ENCODE data around the gene RASSF3. TPM values are rescaled to one million over a fixed set of nuclear protein-coding genes. Genes with fewer than 3 reads are reported as not detected.

Gene RASSF3
- total RNA-seq, 4 donors from 2014 or later, result 7.3 to 18.7 (median 11.2) TPM

DNA sequence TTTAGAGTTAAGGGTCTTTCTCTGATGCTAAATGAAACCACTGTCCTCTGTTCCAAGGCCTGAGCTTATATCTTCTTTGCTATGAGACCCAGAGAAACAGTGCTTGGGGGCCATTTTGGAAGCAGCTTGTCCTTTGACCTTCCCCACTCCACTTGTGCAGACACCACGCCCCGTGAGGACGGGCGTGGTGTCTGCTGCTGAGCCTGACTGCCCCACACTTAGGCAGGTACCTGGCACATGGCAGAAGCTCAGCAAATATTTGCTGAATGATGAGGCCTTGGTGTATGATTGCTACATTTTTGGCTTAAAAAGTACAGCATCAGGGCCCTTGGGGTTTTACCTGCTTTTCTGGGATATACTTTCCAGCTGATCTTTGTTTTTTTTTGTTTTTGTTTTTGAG, 69.9 kb downstream of the RASSF3 start:
- H3K4me1 ChIP-seq, result peaks cover 15 to 18% of the 10 kb centered on the region in 2 donors
- TF ChIP-seq, protein P1, sequence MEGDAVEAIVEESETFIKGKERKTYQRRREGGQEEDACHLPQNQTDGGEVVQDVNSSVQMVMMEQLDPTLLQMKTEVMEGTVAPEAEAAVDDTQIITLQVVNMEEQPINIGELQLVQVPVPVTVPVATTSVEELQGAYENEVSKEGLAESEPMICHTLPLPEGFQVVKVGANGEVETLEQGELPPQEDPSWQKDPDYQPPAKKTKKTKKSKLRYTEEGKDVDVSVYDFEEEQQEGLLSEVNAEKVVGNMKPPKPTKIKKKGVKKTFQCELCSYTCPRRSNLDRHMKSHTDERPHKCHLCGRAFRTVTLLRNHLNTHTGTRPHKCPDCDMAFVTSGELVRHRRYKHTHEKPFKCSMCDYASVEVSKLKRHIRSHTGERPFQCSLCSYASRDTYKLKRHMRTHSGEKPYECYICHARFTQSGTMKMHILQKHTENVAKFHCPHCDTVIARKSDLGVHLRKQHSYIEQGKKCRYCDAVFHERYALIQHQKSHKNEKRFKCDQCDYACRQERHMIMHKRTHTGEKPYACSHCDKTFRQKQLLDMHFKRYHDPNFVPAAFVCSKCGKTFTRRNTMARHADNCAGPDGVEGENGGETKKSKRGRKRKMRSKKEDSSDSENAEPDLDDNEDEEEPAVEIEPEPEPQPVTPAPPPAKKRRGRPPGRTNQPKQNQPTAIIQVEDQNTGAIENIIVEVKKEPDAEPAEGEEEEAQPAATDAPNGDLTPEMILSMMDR (IDR thresholded peaks at IDR 0.05), result no peak
- TF ChIP-seq POLR2A (IDR thresholded peaks at IDR 0.05), result no peak
- no peak for DNase-seq
- H3K36me3 ChIP-seq, result no peaks in the 10 kb centered on the region
- intact Hi-C loops (cut with DNase I), result no loop called here
- peak overlapping the region in 1 of 3 donors; percentile 56 for H3K27ac ChIP-seq
- H3K4me3 ChIP-seq (replicated peaks in 1 of 3), result no peak overlapping the region
- no peaks in the 10 kb centered on the region for H3K9me3 ChIP-seq
- WGBS, 2 donors, result 78 to 93% methylated on average over 4 of the region's 4 CpGs
- no peaks in the 10 kb centered on the region for H3K27me3 ChIP-seq

DNA sequence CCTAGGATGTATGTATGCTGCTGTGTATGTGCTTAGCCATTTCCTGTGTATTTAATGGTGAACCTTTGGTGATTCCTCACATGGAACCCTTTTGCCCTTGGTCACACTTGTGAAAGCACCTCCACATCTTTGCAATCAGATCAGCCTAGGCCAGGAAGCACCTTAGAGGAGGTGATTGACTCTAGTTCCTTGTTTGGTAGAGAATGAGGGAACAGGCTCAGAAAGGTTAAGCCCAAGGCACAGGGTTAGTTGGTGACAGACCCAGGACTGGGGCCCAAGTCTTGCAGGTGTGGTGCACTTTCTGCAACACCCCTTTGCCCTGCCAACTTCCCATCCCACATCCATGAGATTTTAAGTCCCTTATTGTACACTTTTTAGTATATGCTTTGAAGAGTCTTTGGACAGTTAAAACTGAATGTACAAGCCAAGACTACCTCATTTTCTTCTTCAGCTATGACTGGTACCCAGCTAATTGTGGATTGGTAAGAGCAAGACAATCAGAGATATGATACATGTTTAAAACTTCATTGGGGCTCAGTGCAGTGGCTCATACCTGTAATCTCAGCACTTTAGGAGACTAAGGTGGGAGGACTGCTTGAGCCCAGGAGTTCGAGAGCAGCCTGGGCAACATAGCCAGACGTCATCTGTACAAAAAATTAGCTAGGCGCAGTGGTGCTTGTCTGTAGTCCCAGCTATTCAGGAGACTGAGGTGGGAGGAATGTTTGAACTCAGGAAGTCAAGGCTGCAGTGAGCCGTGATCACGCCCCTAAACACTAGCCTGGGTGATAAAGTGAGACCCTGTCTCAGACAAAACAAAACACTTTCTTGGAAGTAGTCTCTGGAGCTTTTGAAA, 71.1 kb downstream of the RASSF3 start:
- Histone ChIP-seq H3K4me3 (replicated peaks in 1 of 3) (no peak overlapping the region), H3K27ac (no peak overlapping the region), H3K9me3 (no peaks in the 10 kb centered on the region), H3K4me1 (peaks cover 15 to 18% of the 10 kb centered on the region in 2 donors), H3K27me3 (no peaks in the 10 kb centered on the region), H3K36me3 (no peaks in the 10 kb centered on the region)
- no peak for DNase-seq
- 92 to 96% methylated on average over 5 of the region's 5 CpGs for WGBS, 2 donors
- no peak for TF ChIP-seq POLR2A (IDR thresholded peaks at IDR 0.05)
- TF ChIP-seq, protein P1 (IDR thresholded peaks at IDR 0.05), result no peak
- intact Hi-C loops (cut with DNase I), result no loop called here

GRCh38 chr12:64682572-64683277, 72.4 kb downstream of the RASSF3 start:
- H3K4me3 ChIP-seq (replicated peaks in 1 of 3), result no peak overlapping the region
- no peaks in the 10 kb centered on the region for H3K27me3 ChIP-seq
- H3K27ac ChIP-seq, result no peak overlapping the region
- peaks cover 18 to 19% of the 10 kb centered on the region in 2 donors for H3K4me1 ChIP-seq
- DNase-seq, result no peak
- H3K9me3 ChIP-seq, result no peaks in the 10 kb centered on the region
- no peaks in the 10 kb centered on the region for H3K36me3 ChIP-seq
- TF ChIP-seq POLR2A (IDR thresholded peaks at IDR 0.05), result no peak
- TF ChIP-seq, protein P1 (IDR thresholded peaks at IDR 0.05), result no peak
- intact Hi-C loops (cut with DNase I), result no loop called here
- WGBS, 2 donors, result 77 to 90% methylated on average over 6 of the region's 6 CpGs

DNA sequence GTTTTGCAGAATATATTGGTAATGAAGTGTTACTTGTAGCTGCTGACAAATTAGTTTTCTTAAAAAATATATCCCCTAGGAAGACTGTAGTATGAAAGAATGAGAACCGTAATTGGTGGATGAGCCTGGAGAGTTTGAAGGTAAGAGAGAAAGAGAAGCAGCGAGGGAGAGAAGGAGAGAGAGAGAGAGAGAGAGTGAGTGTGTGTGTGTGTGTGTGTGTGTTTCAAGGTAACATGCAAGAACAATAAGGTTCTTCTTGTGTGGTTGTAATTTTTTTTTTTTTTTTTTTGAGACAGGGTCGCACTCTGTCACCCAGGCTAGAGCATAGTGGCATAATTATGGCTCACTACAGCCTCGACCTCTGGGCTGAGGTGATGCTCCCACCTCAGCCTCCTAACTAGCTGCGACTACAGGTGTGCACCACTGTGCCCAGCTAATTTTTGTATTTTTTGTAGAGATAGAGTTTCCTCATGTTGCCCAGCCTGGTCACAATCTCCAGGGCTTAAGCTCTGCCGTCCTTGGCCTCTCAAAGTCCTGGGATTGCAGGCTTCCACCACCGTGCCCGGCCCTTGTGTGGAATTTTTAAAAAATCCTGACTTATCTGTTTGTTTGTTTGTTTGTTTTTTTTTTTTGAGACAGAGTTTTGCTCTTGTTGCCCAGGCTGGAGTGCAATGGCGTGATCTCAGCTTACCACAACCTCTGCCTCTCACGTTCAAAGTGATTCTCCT, 73.7 kb downstream of the RASSF3 start:
- Histone ChIP-seq H3K27ac (no peak overlapping the region), H3K27me3 (no peaks in the 10 kb centered on the region), H3K9me3 (no peaks in the 10 kb centered on the region), H3K4me1 (peaks cover 20 to 21% of the 10 kb centered on the region in 2 donors), H3K36me3 (no peaks in the 10 kb centered on the region), H3K4me3 (replicated peaks in 1 of 3) (no peak overlapping the region)
- WGBS, 2 donors, result 90 to 95% methylated on average over 10 of the region's 10 CpGs
- intact Hi-C loops (cut with DNase I), result no loop called here
- no peak for TF ChIP-seq POLR2A (IDR thresholded peaks at IDR 0.05)
- no peak for DNase-seq

GRCh38 chr12:64685050-64685449, 74.8 kb downstream of the RASSF3 start:
- H3K4me3 ChIP-seq (replicated peaks in 1 of 3), result no peak overlapping the region
- peaks cover 9 to 11% of the 10 kb centered on the region in 2 donors for H3K4me1 ChIP-seq
- TF ChIP-seq, protein P1 (IDR thresholded peaks at IDR 0.05), result no peak
- TF ChIP-seq POLR2A (IDR thresholded peaks at IDR 0.05), result no peak
- H3K27ac ChIP-seq, result no peak overlapping the region
- no peaks in the 10 kb centered on the region for H3K36me3 ChIP-seq
- H3K27me3 ChIP-seq, result no peaks in the 10 kb centered on the region
- no peaks in the 10 kb centered on the region for H3K9me3 ChIP-seq
- intact Hi-C loops (cut with DNase I), result no loop called here
- WGBS, 2 donors, result 97 to 98% methylated on average over 6 of the region's 6 CpGs
- DNase-seq, result no peak
